KBM-7 (cell line): ENCODE measurements around the gene PGS1.

ENCODE experiments used
- DNase-seq: peaks from one replicate; pipeline ENCODE4 v3.0.0-alpha.2; 2015
- in situ Hi-C: fragments of 300-500 bp; cut with MboI; formaldehyde crosslinking; loops from 2 replicates; pipeline ENCODE4 v1.14.3; 2020; ENCODE audit warnings: low sequenced_read_pairs, low pct_unique_long_range_greater_than_20kb, mixed read lengths

Gene PGS1

DNA sequence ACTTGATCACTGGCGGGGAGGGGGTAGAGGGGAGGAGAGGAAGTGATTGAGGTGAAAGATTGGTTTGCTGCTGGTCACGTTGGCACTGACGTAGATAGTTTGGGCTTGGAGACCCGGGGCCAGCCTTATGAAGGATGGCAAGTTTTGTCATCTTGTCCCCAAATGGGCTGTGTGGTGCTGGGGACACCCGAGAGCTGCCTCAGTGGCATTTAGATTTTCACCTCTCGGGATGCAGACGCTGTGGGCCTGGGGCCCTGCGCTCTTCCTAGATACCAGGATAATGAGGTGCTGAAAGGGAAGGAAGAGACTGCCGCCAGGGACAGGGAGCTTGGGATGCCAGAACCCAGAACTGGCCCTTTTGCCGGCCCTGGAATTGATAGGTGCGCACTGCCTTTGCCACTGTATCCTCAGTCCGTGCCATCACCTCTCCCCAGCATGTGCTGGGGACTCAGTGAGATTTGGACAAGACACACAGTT lies 17.2 kb upstream of the PGS1 start:
- in situ Hi-C loops = no loop called here
- DNase-seq = no peak

DNA sequence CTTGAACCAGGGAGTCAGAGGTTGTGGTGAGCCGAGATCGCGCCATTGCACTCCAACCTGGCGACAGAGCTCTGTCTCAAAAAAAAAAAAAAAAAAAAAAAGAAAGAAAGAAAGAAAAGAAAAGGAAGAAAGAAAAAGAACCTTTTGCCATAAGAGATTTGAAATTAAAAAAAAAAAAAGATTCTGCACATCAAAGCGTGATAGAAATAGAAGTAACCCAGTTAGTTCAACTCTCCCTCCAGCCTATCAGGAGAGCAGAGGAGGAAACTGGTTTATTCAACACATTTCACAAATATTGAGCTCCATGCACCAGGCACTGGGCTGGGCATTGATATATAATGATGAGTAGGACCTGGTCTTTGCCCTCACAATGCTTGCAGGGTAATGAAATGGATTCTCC lies 16.2 kb upstream of the PGS1 start:
- in situ Hi-C loops = no loop called here
- DNase-seq = no peak

DNA sequence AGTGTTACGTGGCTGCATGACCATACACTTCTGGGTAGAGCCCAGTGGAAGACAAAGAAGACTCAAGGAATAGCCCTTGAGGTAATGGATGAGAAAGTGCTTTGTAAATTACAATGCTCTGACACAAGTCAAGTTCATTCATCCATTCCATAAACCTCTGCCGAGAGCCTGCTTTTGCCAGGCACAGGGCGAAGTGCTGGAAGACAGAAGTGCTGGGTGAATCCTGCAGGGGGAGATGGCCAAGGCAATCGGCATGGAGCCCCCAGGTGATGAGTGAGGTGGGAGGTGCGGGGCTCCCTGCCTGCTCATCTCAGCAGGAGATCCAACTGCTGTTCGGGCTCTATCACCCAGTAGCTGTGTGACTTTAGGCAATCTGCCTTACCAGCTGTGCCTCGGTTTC lies 15.8 kb upstream of the PGS1 start:
- no peak for DNase-seq
- in situ Hi-C loops = no loop called here

- in situ Hi-C loops = no loop called here
- DNase-seq = peak; percentile 57
Measured at GRCh38 chr17:78364436-78365281, 13.8 kb upstream of the PGS1 start.

DNA sequence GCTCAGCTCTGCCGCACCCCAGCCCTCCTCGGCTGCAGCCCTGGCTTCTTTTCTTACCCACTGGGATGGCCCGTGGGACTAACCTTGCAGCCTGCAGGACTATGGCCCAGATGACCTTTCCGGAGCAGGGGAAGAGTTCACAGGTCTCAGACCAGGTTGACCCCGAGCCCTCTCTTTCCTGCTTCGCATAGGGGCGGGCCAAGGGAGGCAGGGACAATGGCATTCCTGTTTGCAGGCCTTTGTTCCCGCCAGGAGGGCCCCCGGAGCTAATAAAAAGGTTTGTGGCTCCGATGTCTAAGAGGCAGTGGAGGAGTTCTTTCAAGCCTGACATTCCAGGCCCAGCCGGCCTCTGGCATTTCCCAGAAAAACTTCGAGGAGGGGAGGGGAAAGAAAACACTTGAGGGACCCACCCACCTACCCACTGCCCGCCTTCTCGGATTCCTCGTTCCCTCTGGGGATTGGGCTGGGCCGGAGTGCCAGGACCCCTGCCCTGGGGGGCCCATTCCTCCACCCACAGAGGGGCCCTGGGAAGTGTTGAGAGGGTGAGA lies 12.8 kb upstream of the PGS1 start:
- in situ Hi-C loops = no loop called here
- no peak for DNase-seq

DNA sequence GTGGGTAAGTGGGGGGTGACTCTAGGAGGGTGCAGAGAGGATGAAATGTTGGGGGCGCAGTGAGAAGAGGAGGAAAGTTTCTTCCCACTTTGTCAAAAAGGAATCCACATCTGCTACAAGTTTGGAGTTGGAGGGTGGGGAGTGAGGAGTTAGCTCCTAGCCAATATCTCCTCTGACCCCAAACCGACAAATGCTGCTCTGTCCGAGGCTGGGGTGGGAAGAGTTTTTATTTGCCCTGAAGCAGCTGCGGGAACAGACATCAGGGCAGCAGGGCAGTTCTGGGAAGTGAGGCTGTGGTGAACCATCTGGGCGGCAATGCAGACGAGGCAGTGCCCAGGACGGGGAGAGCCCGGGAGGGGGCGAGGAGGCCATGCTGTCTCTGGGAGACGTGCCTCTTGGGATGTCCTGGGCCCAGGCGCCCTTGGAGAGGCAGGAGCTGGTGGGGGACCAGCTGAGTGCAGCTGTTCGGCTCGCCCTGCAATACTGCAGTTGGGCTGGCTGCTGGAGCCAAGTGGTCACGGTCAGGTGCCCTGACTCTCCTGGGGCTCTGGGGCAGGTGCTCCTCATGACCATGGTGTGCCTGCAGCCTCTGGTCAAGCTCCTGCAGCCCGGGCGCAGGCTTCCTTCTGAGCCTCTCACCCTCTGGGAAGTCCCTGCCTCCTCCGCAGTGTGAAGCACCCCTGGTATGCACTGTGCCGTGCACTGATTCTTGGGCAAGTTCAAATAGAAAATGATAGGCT lies 12.2 kb upstream of the PGS1 start:
- no peak for DNase-seq
- in situ Hi-C loops = no loop called here

GRCh38 chr17:78367193-78367592 lies 11.3 kb upstream of the PGS1 start:
- no peak for DNase-seq
- in situ Hi-C loops = no loop called here

- DNase-seq = no peak
- in situ Hi-C loops = no loop called here
Measured at GRCh38 chr17:78368348-78368747, 10.1 kb upstream of the PGS1 start.

- DNase-seq = no peak
- in situ Hi-C loops = no loop called here
Measured at GRCh38 chr17:78368854-78369495, 9.5 kb upstream of the PGS1 start.

- DNase-seq = no peak
- in situ Hi-C loops = no loop called here
Measured at GRCh38 chr17:78369791-78370381, 8.6 kb upstream of the PGS1 start.

DNA sequence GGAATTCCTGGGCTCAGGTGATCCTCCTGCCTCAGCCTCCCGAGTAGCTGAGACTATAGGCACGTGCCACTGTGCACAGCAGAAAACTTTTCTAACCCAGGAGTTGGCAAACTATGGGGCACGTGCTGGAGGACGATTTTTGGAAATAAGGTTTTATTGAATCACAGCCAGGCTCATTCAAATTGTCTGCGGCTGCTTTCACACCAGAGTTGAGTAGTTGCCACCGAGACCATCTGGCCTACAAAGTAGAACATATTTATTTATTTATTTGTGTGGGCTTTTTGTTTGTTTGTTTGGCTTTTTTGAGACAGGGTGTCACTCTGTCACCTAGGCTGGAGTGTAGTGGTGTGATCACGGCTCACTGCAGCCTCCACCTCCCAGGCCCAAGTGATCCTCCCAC lies 7.4 kb upstream of the PGS1 start:
- in situ Hi-C loops = no loop called here
- no peak for DNase-seq

DNA sequence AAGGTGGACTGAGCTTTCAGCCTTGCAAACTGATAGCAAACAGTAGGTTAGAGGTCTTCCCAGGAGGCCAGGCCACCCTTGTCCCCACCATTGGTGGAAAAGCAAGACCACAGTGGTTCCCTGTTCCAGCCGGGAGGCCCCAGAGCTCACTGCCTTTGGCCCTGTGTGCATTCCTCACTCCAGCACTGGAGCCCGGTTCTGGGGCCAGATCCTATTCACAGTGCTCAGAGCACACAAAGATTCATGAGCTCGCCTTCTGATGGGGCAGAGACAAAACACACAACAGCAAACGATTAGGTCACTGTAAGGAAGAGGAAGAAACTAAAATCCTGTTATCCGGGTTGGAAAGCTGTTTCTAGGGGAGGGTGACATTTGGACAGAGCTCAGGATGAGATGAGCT lies 5.6 kb upstream of the PGS1 start:
- in situ Hi-C loops = no loop called here
- no peak for DNase-seq

DNA sequence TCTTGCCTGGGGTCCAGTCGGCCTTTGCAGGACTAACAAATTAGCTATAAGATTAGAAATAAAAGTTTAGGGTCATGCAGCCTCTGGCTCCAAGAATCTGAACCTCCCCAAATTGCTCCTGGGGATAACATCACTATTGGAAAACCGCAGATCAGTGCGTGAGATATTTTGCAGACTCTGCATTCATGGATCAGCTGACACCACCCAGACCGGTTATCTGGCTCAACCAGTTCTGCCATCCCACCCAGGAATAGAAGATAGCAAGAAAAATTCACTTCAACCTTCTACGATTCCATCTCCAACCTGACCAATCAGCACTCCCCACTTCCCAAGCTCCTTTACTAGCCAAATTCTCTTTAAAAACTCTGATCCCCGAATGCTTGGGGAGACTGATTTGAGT lies 4.3 kb upstream of the PGS1 start:
- DNase-seq = no peak
- in situ Hi-C loops = no loop called here

- in situ Hi-C loops = no loop called here
- DNase-seq = no peak
Measured at GRCh38 chr17:78374631-78375274, 3.7 kb upstream of the PGS1 start.

DNA sequence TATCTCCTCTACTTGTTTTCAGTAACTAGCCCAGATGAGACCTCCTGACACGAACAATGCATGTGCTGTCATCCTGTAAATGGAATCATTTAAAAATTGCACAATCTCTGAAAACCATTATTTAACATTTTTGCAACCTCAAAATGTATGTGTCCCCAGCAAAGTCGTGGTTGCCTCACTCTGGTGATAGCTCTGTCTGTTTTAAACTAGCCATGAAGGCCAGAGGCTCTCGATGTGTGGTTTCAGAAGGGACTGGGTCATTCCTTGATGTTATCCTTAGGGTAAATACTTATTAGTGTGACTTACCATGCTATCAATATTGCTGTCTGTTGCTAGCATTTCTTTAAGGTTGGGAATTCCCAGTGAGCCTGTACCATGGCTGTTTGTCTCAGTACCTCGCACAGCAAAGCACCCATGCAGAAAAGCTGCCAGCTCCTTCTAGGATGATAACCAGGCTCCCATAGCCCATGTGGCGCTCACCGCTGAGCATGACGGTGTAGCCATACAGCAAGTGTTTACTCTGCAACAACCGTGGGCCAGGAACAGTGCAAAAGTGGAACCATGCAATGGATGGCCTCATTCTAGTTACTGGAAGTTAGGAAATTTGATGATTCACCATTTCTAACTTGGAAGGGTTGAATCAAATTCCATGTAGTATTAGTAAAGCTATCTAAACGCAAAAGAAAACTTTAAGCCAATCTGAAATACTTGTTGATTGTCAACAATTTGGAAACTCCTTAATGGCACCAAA lies 2.9 kb upstream of the PGS1 start:
- DNase-seq = no peak
- in situ Hi-C loops = no loop called here

- in situ Hi-C loops = no loop called here
Measured at GRCh38 chr17:78376161-78376560, 2.3 kb upstream of the PGS1 start.

GRCh38 chr17:78377858-78378224 lies 608 bp upstream of the PGS1 start:
- in situ Hi-C loops = no loop called here
- DNase-seq = no peak

More at GRCh38 chr17:78376161-78376560, 2.3 kb upstream of the PGS1 start:
- DNase-seq = no peak

DNA sequence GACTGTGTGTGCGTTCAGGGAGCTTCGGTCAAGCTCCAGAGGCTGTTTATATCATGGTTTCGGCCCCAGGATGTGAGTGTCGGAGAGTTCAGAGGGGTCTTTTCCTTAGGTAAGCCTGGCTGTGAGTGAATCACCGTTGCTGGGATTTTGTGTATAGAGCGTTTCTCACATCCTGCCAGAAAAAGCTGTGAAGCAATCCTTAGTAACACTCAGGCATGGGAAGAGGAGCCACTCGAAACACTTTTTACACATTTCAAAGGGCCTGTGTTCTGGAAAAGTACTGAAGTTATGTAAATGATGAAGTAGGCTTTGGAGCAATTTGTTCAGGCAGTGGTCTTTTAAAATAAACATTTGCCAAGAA lies 662 bp downstream of the PGS1 start:
- in situ Hi-C loops = no loop called here
- DNase-seq = no peak
